Measurements from ENCODE around the gene CALHM5. TPM values are rescaled to one million over a fixed set of nuclear protein-coding genes. Genes with fewer than 3 reads are reported as not detected.

CALHM5 gene
- total and polyA plus RNA-seq, 9 of the 15 experiments (the other 6 are each of a cell fraction or from before 2014, with no cell fraction given), result under 0.01 to 0.05 (median 0.02) TPM; not detected in 2

DNA sequence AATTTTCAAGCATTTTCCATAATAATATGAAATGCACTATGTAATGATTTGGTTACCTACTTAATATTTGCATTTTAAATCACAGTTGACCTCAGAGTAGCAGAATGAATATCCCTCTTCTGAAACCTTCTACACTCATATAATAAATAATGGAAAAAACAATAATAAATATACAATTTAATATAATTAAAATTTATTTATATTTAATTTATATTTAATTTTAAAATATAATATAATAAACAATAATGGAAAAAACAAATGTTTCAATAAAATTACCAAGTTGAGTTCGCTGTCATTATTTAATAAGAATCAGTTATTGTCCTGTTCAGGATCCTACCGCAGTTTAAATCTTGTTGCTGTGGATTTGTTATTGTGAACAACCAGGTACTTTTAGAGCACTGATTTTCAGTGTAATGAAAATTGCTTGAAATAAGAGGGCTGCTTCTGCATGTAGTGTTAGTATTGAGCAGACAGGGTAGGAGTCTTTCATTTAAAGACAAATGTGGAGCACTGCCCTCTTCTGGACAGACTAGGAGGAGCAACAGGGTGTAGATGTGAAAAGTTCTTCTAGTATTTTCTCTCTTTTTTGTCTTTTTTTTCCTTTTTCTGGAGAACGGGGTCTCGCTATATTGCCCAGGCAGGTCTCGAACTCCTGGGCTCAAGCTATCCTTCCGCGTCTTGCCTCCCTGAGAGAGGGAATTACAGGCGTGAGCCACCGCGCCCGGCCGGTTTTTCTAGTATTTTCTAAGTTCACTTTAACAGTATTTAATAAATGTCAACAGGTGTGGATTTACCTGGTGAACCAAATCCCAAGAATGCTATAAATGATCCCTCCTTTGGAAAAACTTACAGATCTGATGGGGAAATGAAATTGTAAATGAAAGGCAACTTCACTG lies 20.5 kb downstream of the CALHM5 start:
- Histone ChIP-seq H3K4me3 (no peak overlapping the region), H2AFZ (ENCODE audit: low read depth, low read length) (no peak overlapping the region), H3K9me1 (ENCODE audit: control insufficient read depth, insufficient read depth, low read length) (no peaks in the 10 kb centered on the region), H3K9ac (ENCODE audit: insufficient read depth in 1 of 2, low read depth in 2 of 2, low read length in 2 of 2) (no peak overlapping the region), H3K79me2 (ENCODE audit: control insufficient read depth, insufficient read depth, low read length) (no peaks in the 10 kb centered on the region), H3K4me2 (ENCODE audit: insufficient read depth, low read length) (no peak overlapping the region), H3K36me3 (ENCODE audit: control insufficient read depth, insufficient read depth, low read length) (no peaks in the 10 kb centered on the region), H3K27ac (ENCODE audit: extremely low read depth, low read depth, low read length) (no peak overlapping the region), H3K27me3 (ENCODE audit: control insufficient read depth in 2 of 2, insufficient read depth in 2 of 2, low read length in 2 of 2) (peaks cover 0 to 4% of the 10 kb centered on the region in 2 experiments; a peak in 2 of 5 replicates), H3K4me1 (replicated peaks in 1 of 2; ENCODE audit: control insufficient read depth in 2 of 2, insufficient read depth in 2 of 2, low read length in 2 of 2) (peaks cover 0 to 2% of the 10 kb centered on the region in 2 experiments; a peak in 1 of 5 replicates), H3K9me3 (replicated peaks; ENCODE audit: control insufficient read depth, insufficient read depth, low read depth, low read length) (no peaks in the 10 kb centered on the region), H4K20me1 (replicated peaks; ENCODE audit: control insufficient read depth, insufficient read depth, low read length) (no peaks in the 10 kb centered on the region)
- ChIA-PET CTCF (ENCODE audit: low intra/inter-chr PET ratio) (interaction anchor here (0.6 to 3.7 kb wide), 7 partner anchors 8 to 315 kb away, joined by 3 to 22 read pairs (median 3); no protein-coding TSS in a partner anchor), POLR2A (no interaction called here)
- intact Hi-C loops (cut with micrococcal nuclease) (loop anchor here (1.0 to 2.0 kb wide), 5 partner anchors 21 to 315 kb away; partner anchors contain the start of gene CALHM5), in situ Hi-C loops (cut with MboI) (loop anchor here (10.0 kb wide), 1 partner anchor 267 kb away; no protein-coding TSS in a partner anchor)
- WGBS (ENCODE audit: insufficient coverage, low coverage, missing lambda C conversion rate), result 48% methylated on average over 12 of the region's 12 CpGs
- BruUV-seq (replicated peaks), result no TSS peak
- FAIRE-seq (peak; percentile 93), DNase-seq (ENCODE audit: extremely low read depth in 1 of 4, low spot score in 3 of 4) (peak; percentile 63 to 78 (median 66)), ATAC-seq (peak; percentile 88)
- TF ChIP-seq, protein P1, sequence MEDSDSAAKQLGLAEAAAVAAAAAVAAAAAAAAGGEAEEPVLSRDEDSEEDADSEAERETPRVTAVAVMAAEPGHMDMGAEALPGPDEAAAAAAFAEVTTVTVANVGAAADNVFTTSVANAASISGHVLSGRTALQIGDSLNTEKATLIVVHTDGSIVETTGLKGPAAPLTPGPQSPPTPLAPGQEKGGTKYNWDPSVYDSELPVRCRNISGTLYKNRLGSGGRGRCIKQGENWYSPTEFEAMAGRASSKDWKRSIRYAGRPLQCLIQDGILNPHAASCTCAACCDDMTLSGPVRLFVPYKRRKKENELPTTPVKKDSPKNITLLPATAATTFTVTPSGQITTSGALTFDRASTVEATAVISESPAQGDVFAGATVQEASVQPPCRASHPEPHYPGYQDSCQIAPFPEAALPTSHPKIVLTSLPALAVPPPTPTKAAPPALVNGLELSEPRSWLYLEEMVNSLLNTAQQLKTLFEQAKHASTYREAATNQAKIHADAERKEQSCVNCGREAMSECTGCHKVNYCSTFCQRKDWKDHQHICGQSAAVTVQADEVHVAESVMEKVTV (CRISPR knock-in tag; IDR thresholded peaks at IDR 0.05), result peak; percentile 50; the same call in 1 of the 2 replicates
- TF ChIP-seq, protein P2, sequence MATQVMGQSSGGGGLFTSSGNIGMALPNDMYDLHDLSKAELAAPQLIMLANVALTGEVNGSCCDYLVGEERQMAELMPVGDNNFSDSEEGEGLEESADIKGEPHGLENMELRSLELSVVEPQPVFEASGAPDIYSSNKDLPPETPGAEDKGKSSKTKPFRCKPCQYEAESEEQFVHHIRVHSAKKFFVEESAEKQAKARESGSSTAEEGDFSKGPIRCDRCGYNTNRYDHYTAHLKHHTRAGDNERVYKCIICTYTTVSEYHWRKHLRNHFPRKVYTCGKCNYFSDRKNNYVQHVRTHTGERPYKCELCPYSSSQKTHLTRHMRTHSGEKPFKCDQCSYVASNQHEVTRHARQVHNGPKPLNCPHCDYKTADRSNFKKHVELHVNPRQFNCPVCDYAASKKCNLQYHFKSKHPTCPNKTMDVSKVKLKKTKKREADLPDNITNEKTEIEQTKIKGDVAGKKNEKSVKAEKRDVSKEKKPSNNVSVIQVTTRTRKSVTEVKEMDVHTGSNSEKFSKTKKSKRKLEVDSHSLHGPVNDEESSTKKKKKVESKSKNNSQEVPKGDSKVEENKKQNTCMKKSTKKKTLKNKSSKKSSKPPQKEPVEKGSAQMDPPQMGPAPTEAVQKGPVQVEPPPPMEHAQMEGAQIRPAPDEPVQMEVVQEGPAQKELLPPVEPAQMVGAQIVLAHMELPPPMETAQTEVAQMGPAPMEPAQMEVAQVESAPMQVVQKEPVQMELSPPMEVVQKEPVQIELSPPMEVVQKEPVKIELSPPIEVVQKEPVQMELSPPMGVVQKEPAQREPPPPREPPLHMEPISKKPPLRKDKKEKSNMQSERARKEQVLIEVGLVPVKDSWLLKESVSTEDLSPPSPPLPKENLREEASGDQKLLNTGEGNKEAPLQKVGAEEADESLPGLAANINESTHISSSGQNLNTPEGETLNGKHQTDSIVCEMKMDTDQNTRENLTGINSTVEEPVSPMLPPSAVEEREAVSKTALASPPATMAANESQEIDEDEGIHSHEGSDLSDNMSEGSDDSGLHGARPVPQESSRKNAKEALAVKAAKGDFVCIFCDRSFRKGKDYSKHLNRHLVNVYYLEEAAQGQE (IDR thresholded peaks at IDR 0.05; ENCODE audit: borderline replicate concordance), result peak; percentile 74
- TF ChIP-seq, protein P2 (CRISPR knock-in tag; IDR thresholded peaks at IDR 0.05; ENCODE audit: low read depth), result no peak
- peak; percentile 57 for TF ChIP-seq ZNF121 (CRISPR knock-in tag; conservative IDR thresholded peaks at IDR 0.05)
- peak; percentile 54; the same call in 1 of the 2 replicates for TF ChIP-seq SMC3 (conservative IDR thresholded peaks at IDR 0.05; ENCODE audit: insufficient read depth, low read depth, low read length)
- TF ChIP-seq, protein P3, sequence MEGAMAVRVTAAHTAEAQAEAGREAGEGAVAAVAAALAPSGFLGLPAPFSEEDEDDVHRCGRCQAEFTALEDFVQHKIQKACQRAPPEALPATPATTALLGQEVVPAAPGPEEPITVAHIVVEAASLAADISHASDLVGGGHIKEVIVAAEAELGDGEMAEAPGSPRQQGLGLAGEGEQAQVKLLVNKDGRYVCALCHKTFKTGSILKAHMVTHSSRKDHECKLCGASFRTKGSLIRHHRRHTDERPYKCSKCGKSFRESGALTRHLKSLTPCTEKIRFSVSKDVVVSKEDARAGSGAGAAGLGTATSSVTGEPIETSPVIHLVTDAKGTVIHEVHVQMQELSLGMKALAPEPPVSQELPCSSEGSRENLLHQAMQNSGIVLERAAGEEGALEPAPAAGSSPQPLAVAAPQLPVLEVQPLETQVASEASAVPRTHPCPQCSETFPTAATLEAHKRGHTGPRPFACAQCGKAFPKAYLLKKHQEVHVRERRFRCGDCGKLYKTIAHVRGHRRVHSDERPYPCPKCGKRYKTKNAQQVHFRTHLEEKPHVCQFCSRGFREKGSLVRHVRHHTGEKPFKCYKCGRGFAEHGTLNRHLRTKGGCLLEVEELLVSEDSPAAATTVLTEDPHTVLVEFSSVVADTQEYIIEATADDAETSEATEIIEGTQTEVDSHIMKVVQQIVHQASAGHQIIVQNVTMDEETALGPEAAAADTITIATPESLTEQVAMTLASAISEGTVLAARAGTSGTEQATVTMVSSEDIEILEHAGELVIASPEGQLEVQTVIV (CRISPR knock-in tag; IDR thresholded peaks at IDR 0.05; ENCODE audit: borderline replicate concordance), result no peak
- TF ChIP-seq RCOR1 (IDR thresholded peaks at IDR 0.05; ENCODE audit: borderline replicate concordance in 1 of 2, low read depth in 2 of 2, low read length in 2 of 2), result peak in 1 of 2 experiments; percentile 18; a peak in 1 of 4 replicates
